Stimulated activated CD8-positive, alpha-beta memory T cell treated with anti-CD3 and anti-CD28 coated beads, Interleukin-2, amount 100 ng/mL, for 1 hour (primary cell): ENCODE results near the gene ETV7.

Source experiments
- DNase-seq, 2 donors: peaks; one replicate each; pipeline ENCODE4 v3.0.0-alpha.2; 2020; ENCODE audit warnings: low read depth in 2 of 2

Gene ETV7

GRCh38 chr6:36323062-36323461 lies 64.4 kb downstream of the ETV7 start:
- DNase-seq: no peak

DNA sequence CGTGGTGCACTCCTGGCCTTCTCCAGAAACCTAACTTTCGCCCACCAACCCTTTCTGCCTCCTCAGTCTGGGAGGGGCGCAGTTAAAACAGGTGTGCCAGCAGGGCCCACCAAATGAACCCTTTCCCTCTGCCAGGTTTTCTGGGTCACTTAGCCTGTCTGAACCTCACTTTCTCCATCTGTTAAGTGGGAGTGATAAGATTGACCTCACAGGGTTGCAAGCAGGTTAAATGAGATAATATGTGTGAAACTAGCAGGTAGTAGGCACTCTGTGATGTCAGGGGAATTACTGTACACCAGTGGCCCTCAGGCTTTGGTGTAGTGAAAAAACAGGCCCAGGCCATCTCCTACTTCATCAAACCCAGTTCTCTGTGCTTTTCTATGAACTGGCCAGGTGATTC lies 64.9 kb downstream of the ETV7 start:
- DNase-seq: no peak

DNA sequence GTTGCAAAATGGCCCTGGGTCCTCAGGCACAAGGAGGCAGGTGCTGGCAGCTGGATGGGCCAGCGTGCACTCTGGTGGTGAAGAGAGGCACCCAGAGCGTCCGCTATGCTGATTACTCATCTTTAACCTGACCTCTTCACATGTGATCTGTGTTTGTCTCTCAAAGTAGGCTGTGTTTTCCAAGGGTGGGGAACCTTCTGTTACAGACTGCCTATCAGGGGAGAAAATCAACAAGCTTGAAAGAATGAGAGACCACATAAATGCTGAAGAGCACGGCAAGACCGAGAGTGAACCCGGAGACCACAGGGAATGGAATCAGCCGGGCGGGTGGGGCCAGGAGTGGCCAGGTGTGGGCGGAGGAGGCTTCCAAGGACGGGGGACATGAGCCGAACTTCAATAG lies 67.0 kb downstream of the ETV7 start:
- no peak for DNase-seq

DNA sequence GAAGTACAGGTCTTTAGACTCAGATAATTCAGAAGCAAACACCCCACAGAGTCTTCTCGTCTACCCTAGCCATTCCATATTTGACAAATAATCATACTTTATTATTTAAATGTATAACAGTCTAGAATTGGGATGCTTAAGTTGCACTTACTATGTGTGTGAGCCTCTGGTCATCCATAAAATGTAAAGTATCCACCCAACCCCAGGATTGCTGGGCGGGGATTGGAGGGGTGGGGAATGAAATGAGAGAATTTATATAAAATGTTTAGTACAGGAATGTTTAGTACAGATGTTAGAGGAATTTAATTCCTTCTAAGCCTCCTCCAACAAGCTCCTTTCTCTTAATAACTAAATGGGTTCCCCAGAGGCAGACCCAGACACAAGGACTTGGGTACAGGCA lies 67.6 kb downstream of the ETV7 start:
- DNase-seq: no peak

DNA sequence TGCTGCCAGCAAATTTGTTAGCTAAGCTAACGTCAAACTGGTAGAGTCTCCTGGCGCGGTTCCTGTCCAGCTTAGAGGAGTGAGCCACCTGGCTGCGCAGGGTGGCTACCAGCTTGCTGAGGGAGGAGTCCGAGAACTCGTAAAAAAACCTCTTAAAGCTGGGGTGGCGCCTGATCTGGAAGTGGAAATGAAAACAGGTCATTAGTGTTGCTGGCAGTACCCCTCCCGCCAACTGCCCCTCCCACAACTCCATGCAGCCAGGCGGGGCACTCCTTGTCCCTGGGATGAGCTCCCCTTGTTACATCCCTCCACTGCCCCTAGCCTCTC lies 68.1 kb downstream of the ETV7 start:
- DNase-seq: no peak

GRCh38 chr6:36318690-36319435 lies 68.6 kb downstream of the ETV7 start:
- no peak for DNase-seq

DNA sequence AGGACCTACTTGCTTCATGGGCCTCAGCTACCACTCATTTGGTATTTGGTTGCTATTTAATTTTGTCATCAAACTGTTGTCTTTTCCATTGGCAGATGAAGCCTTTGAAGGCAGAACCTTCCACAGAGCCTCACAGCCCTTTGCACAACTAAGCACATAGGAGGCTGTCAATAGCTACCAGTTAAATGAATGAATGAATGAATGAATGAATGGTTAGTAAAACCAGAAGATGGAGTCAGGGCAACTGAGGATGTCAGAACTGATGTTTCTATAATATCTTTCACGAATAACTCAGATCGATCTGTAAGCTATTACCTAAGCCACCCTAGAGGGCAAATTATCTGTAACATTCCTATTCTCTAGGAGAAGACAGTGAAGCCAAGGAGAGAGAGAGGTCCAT lies 69.8 kb downstream of the ETV7 start:
- no peak for DNase-seq
